Activated T-helper 1 cell treated with anti-CD3 and anti-CD28 coated beads, Interleukin-12 subunit alpha, Interleukin-12 subunit beta, Interleukin-2, Interleukin-4 antibody, amounts not matched to agents 30 ng/mL and 10 ng/mL and 1 ng/mL, durations not matched to agents 14 hours and 24 hours and 36 hours (primary cell): ENCODE data around the gene NACAD. TPM values are rescaled to one million over a fixed set of nuclear protein-coding genes. Genes with fewer than 3 reads are reported as not detected.

Source experiments
- DNase-seq: peaks from one replicate; pipeline ENCODE4 v3.0.0; 2021; ENCODE audit warnings: low spot score
- H3K27ac Mint-ChIP-seq: one replicate; pipeline ENCODE4 v1.8.0; 2021; ENCODE audit warnings: mild to moderate bottlenecking, mixed read lengths
- H3K27me3 Mint-ChIP-seq: one replicate; pipeline ENCODE4 v1.8.0; 2022; ENCODE audit warnings: mild to moderate bottlenecking, moderate library complexity, mixed read lengths; ENCODE audit not compliant: insufficient read depth
- H3K36me3 Mint-ChIP-seq: one replicate; pipeline ENCODE4 v1.8.0; 2021; ENCODE audit warnings: low read depth, mixed read lengths
- H3K4me1 Mint-ChIP-seq: one replicate; pipeline ENCODE4 v1.8.0; 2021; ENCODE audit warnings: low read depth, mixed read lengths
- H3K4me3 Mint-ChIP-seq: one replicate; pipeline ENCODE4 v1.8.0; 2021; ENCODE audit warnings: mild to moderate bottlenecking, moderate library complexity, mixed read lengths
- H3K9me3 Mint-ChIP-seq: one replicate; pipeline ENCODE4 v1.8.0; 2021; ENCODE audit warnings: mixed read lengths
- intact Hi-C: fragments of 100-400 bp; cut with micrococcal nuclease; formaldehyde crosslinking; loops from one replicate; pipeline ENCODE4 v1.15.1; 2024
- total RNA-seq: library from RNA; stranded (reverse); gene quantifications from 2 replicates; pipeline ENCODE4 v1.2.3, GENCODE V29; 2022

The NACAD gene
- total RNA-seq, 1 donor from 2014 or later = 0.05 TPM

GRCh38 chr7:45111298-45112223, 22.8 kb upstream of the NACAD start, which contains the start of gene TBRG4:
Gene TBRG4 (minus strand): TSS chr7:45111697. CDS start chr7:45109237, 2,460 bp downstream.
- H3K27me3 Mint-ChIP-seq = peaks cover 12% of the 10 kb centered on the region
- peaks cover 33% of the 10 kb centered on the region for H3K36me3 Mint-ChIP-seq
- DNase-seq = peak; percentile 94
- peak within 1 kb of the TSS; percentile 97 for H3K27ac Mint-ChIP-seq
- H3K4me1 Mint-ChIP-seq = peaks cover 39% of the 10 kb centered on the region
- no peaks in the 10 kb centered on the region for H3K9me3 Mint-ChIP-seq
- intact Hi-C loops = loop anchor here (1.0 to 5.0 kb wide), 14 partner anchors 22 to 529 kb away; partner anchors contain the start of genes H2AZ2, MYO1G, OGDH and PPIA
- peak within 1 kb of the TSS; percentile 96 for H3K4me3 Mint-ChIP-seq

GRCh38 chr7:45108863-45109262, 20.1 kb upstream of the NACAD start:
- H3K27ac Mint-ChIP-seq = peak overlapping the region; percentile 29
- H3K27me3 Mint-ChIP-seq = no peaks in the 10 kb centered on the region
- H3K4me3 Mint-ChIP-seq = peak overlapping the region; percentile 75
- H3K36me3 Mint-ChIP-seq = peaks cover 41% of the 10 kb centered on the region
- intact Hi-C loops = no loop called here
- DNase-seq = no peak
- peaks cover 39% of the 10 kb centered on the region for H3K4me1 Mint-ChIP-seq
- H3K9me3 Mint-ChIP-seq = no peaks in the 10 kb centered on the region

GRCh38 chr7:45107356-45107755, 18.6 kb upstream of the NACAD start:
- no peak for DNase-seq
- H3K4me3 Mint-ChIP-seq = peak overlapping the region; percentile 62
- intact Hi-C loops = no loop called here
- no peaks in the 10 kb centered on the region for H3K9me3 Mint-ChIP-seq
- peaks cover 33% of the 10 kb centered on the region for H3K4me1 Mint-ChIP-seq
- H3K36me3 Mint-ChIP-seq = peaks cover 48% of the 10 kb centered on the region
- H3K27me3 Mint-ChIP-seq = no peaks in the 10 kb centered on the region
- peak overlapping the region; percentile 29 for H3K27ac Mint-ChIP-seq

- intact Hi-C loops = no loop called here
- H3K27ac Mint-ChIP-seq = no peak overlapping the region
- peaks cover 31% of the 10 kb centered on the region for H3K4me1 Mint-ChIP-seq
- no peak overlapping the region for H3K4me3 Mint-ChIP-seq
- no peaks in the 10 kb centered on the region for H3K9me3 Mint-ChIP-seq
- DNase-seq = no peak
- no peaks in the 10 kb centered on the region for H3K27me3 Mint-ChIP-seq
- H3K36me3 Mint-ChIP-seq = peaks cover 50% of the 10 kb centered on the region
Observed at GRCh38 chr7:45106820-45107219, 18.1 kb upstream of the NACAD start.

- Mint-ChIP-seq H3K4me3 (no peak overlapping the region), H3K36me3 (peaks cover 47% of the 10 kb centered on the region), H3K27ac (no peak overlapping the region), H3K9me3 (no peaks in the 10 kb centered on the region), H3K27me3 (no peaks in the 10 kb centered on the region), H3K4me1 (peaks cover 26% of the 10 kb centered on the region)
- no peak for DNase-seq
- intact Hi-C loops = no loop called here
Observed at GRCh38 chr7:45105588-45106188, 16.9 kb upstream of the NACAD start.

GRCh38 chr7:45104844-45105587, 16.2 kb upstream of the NACAD start:
- H3K36me3 Mint-ChIP-seq = peaks cover 46% of the 10 kb centered on the region
- no peak overlapping the region for H3K4me3 Mint-ChIP-seq
- H3K4me1 Mint-ChIP-seq = peaks cover 22% of the 10 kb centered on the region
- intact Hi-C loops = no loop called here
- no peaks in the 10 kb centered on the region for H3K27me3 Mint-ChIP-seq
- no peak for DNase-seq
- no peaks in the 10 kb centered on the region for H3K9me3 Mint-ChIP-seq
- no peak overlapping the region for H3K27ac Mint-ChIP-seq

GRCh38 chr7:45103958-45104843, 15.4 kb upstream of the NACAD start:
- intact Hi-C loops = no loop called here
- Mint-ChIP-seq H3K27me3 (no peaks in the 10 kb centered on the region), H3K4me1 (peaks cover 18% of the 10 kb centered on the region), H3K4me3 (no peak overlapping the region), H3K9me3 (no peaks in the 10 kb centered on the region), H3K27ac (no peak overlapping the region), H3K36me3 (peaks cover 49% of the 10 kb centered on the region)
- no peak for DNase-seq

GRCh38 chr7:45102785-45103712, 14.3 kb upstream of the NACAD start:
- no peak for DNase-seq
- Mint-ChIP-seq H3K4me1 (peaks cover 9% of the 10 kb centered on the region), H3K4me3 (no peak overlapping the region), H3K27ac (no peak overlapping the region), H3K36me3 (peaks cover 40% of the 10 kb centered on the region), H3K27me3 (no peaks in the 10 kb centered on the region), H3K9me3 (no peaks in the 10 kb centered on the region)
- intact Hi-C loops = no loop called here

GRCh38 chr7:45101748-45102147, 13.0 kb upstream of the NACAD start:
- intact Hi-C loops = no loop called here
- no peak overlapping the region for H3K27ac Mint-ChIP-seq
- no peak for DNase-seq
- H3K27me3 Mint-ChIP-seq = no peaks in the 10 kb centered on the region
- no peaks in the 10 kb centered on the region for H3K4me1 Mint-ChIP-seq
- H3K4me3 Mint-ChIP-seq = no peak overlapping the region
- H3K36me3 Mint-ChIP-seq = peaks cover 29% of the 10 kb centered on the region
- H3K9me3 Mint-ChIP-seq = no peaks in the 10 kb centered on the region

GRCh38 chr7:45100761-45101480, 12.2 kb upstream of the NACAD start:
- Mint-ChIP-seq H3K36me3 (peaks cover 32% of the 10 kb centered on the region), H3K4me3 (no peak overlapping the region), H3K27me3 (no peaks in the 10 kb centered on the region), H3K4me1 (no peaks in the 10 kb centered on the region), H3K27ac (no peak overlapping the region), H3K9me3 (no peaks in the 10 kb centered on the region)
- no peak for DNase-seq
- intact Hi-C loops = no loop called here
